Measurements from ENCODE around the gene ZNF358. TPM values are rescaled to one million over a fixed set of nuclear protein-coding genes. Genes with fewer than 3 reads are reported as not detected.

The ZNF358 gene
- total RNA-seq, 6 donors from 2014 or later = 31.1 to 116 (median 57.8) TPM

- no peaks in the 10 kb centered on the region for H3K9me3 ChIP-seq
- no peak for ATAC-seq (ENCODE audit: low FRiP score in 2 of 2)
- H3K27me3 ChIP-seq = no peaks in the 10 kb centered on the region
- WGBS, 2 donors = 89 to 97% methylated on average over 2 of the region's 2 CpGs
- no peaks in the 10 kb centered on the region for H3K4me1 ChIP-seq
- TF ChIP-seq EP300 (IDR thresholded peaks at IDR 0.05) (no peak), CTCF (IDR thresholded peaks at IDR 0.05) (no peak), POLR2A (IDR thresholded peaks at IDR 0.05) (no peak), POLR2AphosphoS5 (IDR thresholded peaks at IDR 0.05) (no peak)
- peaks cover 17 to 69% (median 61%) of the 10 kb centered on the region in 4 donors for H3K36me3 ChIP-seq
- H3K27ac ChIP-seq = no peak overlapping the region
- no peak overlapping the region for H3K4me3 ChIP-seq
- DNase-seq = no peak
Measured at GRCh38 chr19:7560255-7560654, 44.4 kb downstream of the ZNF358 start.

- peak in 1 of 2 donors; percentile 8 for ATAC-seq (ENCODE audit: low FRiP score in 2 of 2)
- TF ChIP-seq POLR2AphosphoS5 (IDR thresholded peaks at IDR 0.05) (no peak), POLR2A (IDR thresholded peaks at IDR 0.05) (no peak), EP300 (IDR thresholded peaks at IDR 0.05) (no peak), CTCF (IDR thresholded peaks at IDR 0.05) (no peak)
Measured at GRCh38 chr19:7561325-7561724, 45.4 kb downstream of the ZNF358 start.

GRCh38 chr19:7562646-7563393 is 46.9 kb downstream of the ZNF358 start:
- no peak overlapping the region for H3K27ac ChIP-seq
- DNase-seq (no peak), ATAC-seq (ENCODE audit: low FRiP score in 2 of 2) (no peak)
- H3K27me3 ChIP-seq = no peaks in the 10 kb centered on the region
- 78 to 86% methylated on average over 13 to 15 of the region's 16 CpGs for WGBS, 2 donors
- H3K9me3 ChIP-seq = no peaks in the 10 kb centered on the region
- no peak for TF ChIP-seq POLR2A (IDR thresholded peaks at IDR 0.05)
- TF ChIP-seq EP300 (IDR thresholded peaks at IDR 0.05) = no peak
- TF ChIP-seq CTCF (IDR thresholded peaks at IDR 0.05) = no peak
- TF ChIP-seq POLR2AphosphoS5 (IDR thresholded peaks at IDR 0.05) = no peak
- H3K4me1 ChIP-seq = no peaks in the 10 kb centered on the region
- peaks cover 4 to 45% (median 38%) of the 10 kb centered on the region in 4 donors for H3K36me3 ChIP-seq
- H3K4me3 ChIP-seq = no peak overlapping the region

More at GRCh38 chr19:7561325-7561724, 45.4 kb downstream of the ZNF358 start:
- Histone ChIP-seq H3K36me3 (peaks cover 16 to 60% (median 52%) of the 10 kb centered on the region in 4 donors), H3K27ac (no peak overlapping the region), H3K4me1 (no peaks in the 10 kb centered on the region), H3K4me3 (no peak overlapping the region), H3K27me3 (no peaks in the 10 kb centered on the region), H3K9me3 (no peaks in the 10 kb centered on the region)
- DNase-seq = peak in 1 of 2 donors; percentile 63
- WGBS, 2 donors = 80 to 94% methylated on average over 1 to 5 of the region's 17 CpGs

- Histone ChIP-seq H3K27ac (no peak overlapping the region), H3K27me3 (no peaks in the 10 kb centered on the region), H3K9me3 (no peaks in the 10 kb centered on the region), H3K36me3 (peaks cover 0 to 24% (median 20%) of the 10 kb centered on the region in 4 donors), H3K4me3 (no peak overlapping the region), H3K4me1 (peaks cover 0 to 3% (median 0%) of the 10 kb centered on the region in 4 donors)
- TF ChIP-seq POLR2A (IDR thresholded peaks at IDR 0.05) = no peak
- TF ChIP-seq EP300 (IDR thresholded peaks at IDR 0.05) = no peak
- no peak for TF ChIP-seq POLR2AphosphoS5 (IDR thresholded peaks at IDR 0.05)
- no peak for TF ChIP-seq CTCF (IDR thresholded peaks at IDR 0.05)
- 98 to 100% methylated on average over 4 of the region's 4 CpGs for WGBS, 2 donors
- DNase-seq = no peak
- no peak for ATAC-seq (ENCODE audit: low FRiP score in 2 of 2)
Measured at GRCh38 chr19:7564866-7565265, 49.0 kb downstream of the ZNF358 start.

All from upper lobe of left lung (tissue), 6 donors.